Stimulated activated CD8-positive, alpha-beta memory T cell treated with anti-CD3 and anti-CD28 coated beads, Interleukin-12 subunit alpha, Interleukin-12 subunit beta, amount 100 ng/mL, for 4 hours (primary cell): Measurements from ENCODE around the gene MID2.
"Not testable (repeated sequence)": the region's sequence is repeated elsewhere in the genome, so short reads cannot be mapped to it uniquely, and the experiment has no call there.

Experiments used
- DNase-seq: peaks from one replicate; pipeline ENCODE4 v3.0.0-alpha.2; 2020; ENCODE audit warnings: low read depth

MID2 gene

DNA sequence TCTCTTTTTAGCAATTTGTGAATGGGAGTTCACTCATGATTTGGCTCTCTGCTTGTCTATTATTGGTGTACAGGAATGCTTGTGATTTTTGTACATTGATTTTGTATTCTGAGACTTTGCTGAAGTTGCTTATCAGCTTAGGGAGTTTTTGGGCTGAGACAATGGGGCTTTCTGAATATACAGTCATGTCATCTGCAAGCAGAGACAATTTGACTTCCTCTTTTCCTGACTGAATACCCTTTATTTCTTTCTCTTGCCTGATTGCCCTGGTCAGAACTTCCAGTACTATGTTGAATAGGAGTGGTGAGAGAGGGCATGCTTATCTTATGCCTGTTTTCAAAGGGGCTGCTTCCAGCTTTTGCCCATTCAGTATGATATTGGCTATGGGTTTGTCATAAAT, 129.7 kb downstream of the MID2 start:
- DNase-seq: not testable (repeated sequence)

DNA sequence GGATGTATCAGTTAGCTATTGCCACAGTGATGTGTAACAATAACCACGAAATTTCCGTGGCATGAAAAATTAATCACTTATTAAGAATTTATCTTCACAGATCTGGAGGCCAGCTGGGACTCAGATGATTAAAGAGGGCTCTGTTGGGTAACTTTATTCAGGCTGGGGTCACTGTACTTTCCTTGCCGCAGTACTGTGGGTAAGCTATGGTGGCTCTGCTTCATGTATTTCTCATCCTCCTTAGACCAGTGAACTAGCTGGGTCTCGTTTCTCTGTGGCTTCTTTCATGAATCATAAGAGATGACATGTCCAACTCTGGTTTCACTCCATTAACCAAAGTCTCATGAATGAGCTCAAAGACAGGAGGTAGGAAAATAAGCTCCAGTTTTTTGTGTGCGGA, 143.0 kb downstream of the MID2 start:
- DNase-seq: no peak

DNA sequence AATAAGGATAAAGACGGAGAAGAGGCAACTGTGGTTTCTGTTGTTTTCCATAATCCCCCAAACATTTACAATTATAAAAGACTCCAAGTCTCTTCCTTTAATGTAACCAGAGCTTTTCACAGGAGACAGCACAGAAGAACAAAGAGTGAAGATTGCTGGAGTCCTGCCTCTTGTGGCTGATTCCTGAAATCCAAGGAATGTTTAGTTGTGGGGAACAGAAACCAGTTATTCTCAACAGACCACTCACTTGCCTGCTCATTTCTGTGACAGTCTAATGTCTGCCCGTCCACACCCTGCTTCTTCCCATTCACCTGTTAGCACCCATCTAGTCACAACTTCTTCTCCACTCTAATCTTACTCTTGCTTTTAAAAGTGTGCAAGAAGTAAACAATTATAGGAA, 144.4 kb downstream of the MID2 start:
- DNase-seq: no peak

DNA sequence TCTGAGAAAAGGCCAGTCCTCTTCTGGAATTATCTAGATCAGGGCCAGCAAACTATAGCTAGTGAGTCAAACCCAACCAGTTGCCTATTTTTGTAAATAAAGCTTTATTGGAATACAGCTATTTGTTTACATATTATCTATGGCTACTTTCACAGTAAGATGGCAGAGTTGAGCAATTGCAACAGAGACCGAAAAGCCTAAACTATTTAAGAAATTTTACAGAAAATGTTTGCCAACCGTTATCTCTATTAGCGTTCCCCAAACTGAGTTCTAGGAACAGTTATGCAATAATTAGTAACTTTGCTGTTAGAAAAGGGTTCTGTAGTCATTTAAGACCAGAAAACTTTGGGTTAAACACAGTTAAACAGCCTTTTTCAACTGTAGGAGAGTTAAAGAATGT, 146.0 kb downstream of the MID2 start:
- DNase-seq: no peak
